CD4-positive, alpha-beta T cell (primary cell): ENCODE measurements around the gene ADGRA1. TPM values are rescaled to one million over a fixed set of nuclear protein-coding genes. Genes with fewer than 3 reads are reported as not detected.

Experiments
- ATAC-seq: fragments of 200-7000 bp; cut with Tn5 transposase; one replicate; pipeline ENCODE4 v1.10.0; 2022; ENCODE audit warnings: mild to moderate bottlenecking; ENCODE audit not compliant: poor library complexity
- CTCF ChIA-PET: fragments of 350-600 bp; sonication (Branson Sonifier 250); formaldehyde crosslinking; loops from one replicate; lab custom pipeline; 2021; ENCODE audit warnings: antibody characterized with exemption, inconsistent platforms; lab: Charles Lee
- POLR2A ChIA-PET: fragments of 350-600 bp; sonication (Branson Sonifier 250); formaldehyde crosslinking; loops from one replicate; lab custom pipeline; 2021; ENCODE audit warnings: antibody characterized with exemption, inconsistent platforms; lab: Charles Lee
- DNase-seq, 14 experiments: peaks; one replicate each; pipeline ENCODE4 v3.0.0-alpha.2; 2013 to 2020; ENCODE audit warnings: mixed read lengths in 2 of 14
- H3K27ac ChIP-seq, 2 donors: one replicate each; pipeline versions ENCODE4 v1.5.1 to v1.7.0; 2013; ENCODE audit warnings: low read length in 2 of 2, low read depth in 1 of 2, mild to moderate bottlenecking in 1 of 2
- H3K27me3 ChIP-seq, 2 experiments: 1 replicate in 1 of 2; 2 replicates in 1 of 2; pipeline versions ENCODE4 v1.6.1 to v1.7.0; 2013; ENCODE audit warnings: low read length in 2 of 2, control low read depth in 1 of 2, mild to moderate bottlenecking in 1 of 2, moderate library complexity in 1 of 2; ENCODE audit not compliant: insufficient read depth in 2 of 2, control insufficient read depth in 1 of 2
- H3K36me3 ChIP-seq: one replicate; pipeline ENCODE4 v1.6.1; 2013; ENCODE audit warnings: low read length, control low read depth; ENCODE audit not compliant: insufficient read depth
- H3K4me1 ChIP-seq: one replicate; pipeline ENCODE4 v1.6.1; 2013; ENCODE audit warnings: low read length, control low read depth; ENCODE audit not compliant: insufficient read depth
- H3K4me3 ChIP-seq: one replicate; pipeline ENCODE4 v1.5.1; 2013; ENCODE audit warnings: mild to moderate bottlenecking, low read length, moderate library complexity
- H3K9me3 ChIP-seq, 2 experiments: 1 replicate in 1 of 2; 2 replicates in 1 of 2; pipeline versions ENCODE4 v1.6.1 to v1.7.0; 2013; ENCODE audit warnings: low read length in 2 of 2, mild to moderate bottlenecking in 2 of 2, control low read depth in 1 of 2, moderate library complexity in 1 of 2; ENCODE audit not compliant: control insufficient read depth in 1 of 2, insufficient read depth in 1 of 2
- H3K27ac Mint-ChIP-seq: one replicate; pipeline ENCODE4 v1.8.0; 2020; ENCODE audit warnings: mixed read lengths
- H3K27me3 Mint-ChIP-seq: one replicate; pipeline ENCODE4 v1.8.0; 2021; ENCODE audit warnings: mixed read lengths
- H3K36me3 Mint-ChIP-seq: one replicate; pipeline ENCODE4 v1.8.0; 2021; ENCODE audit warnings: low read depth, mixed read lengths
- H3K4me1 Mint-ChIP-seq: one replicate; pipeline ENCODE4 v1.8.0; 2021; ENCODE audit warnings: low read depth, mixed read lengths
- H3K4me3 Mint-ChIP-seq: one replicate; pipeline ENCODE4 v1.8.0; 2020; ENCODE audit warnings: mild to moderate bottlenecking, mixed read lengths
- H3K9me3 Mint-ChIP-seq: one replicate; pipeline ENCODE4 v1.8.0; 2020; ENCODE audit warnings: mixed read lengths
- CTCF ChIP-seq: fragments of 200-600 bp; IDR thresholded peaks from one replicate; pipeline ENCODE4 v1.8.0; 2022; ENCODE audit warnings: antibody characterized with exemption, mild to moderate bottlenecking
- intact Hi-C, 2 experiments: fragments of 100-400 bp; cut with DNase I in 1 of 2; cut with micrococcal nuclease in 1 of 2; formaldehyde crosslinking; loops; one replicate each; pipeline versions ENCODE4 v1.15.1 to v1.9.0; 2023 to 2025; cut with DNase I, micrococcal nuclease
- total RNA-seq, 174 experiments: library from RNA in 2 of 174; stranded (reverse) in 2 of 174; gene quantifications; one replicate each; pipeline ENCODE4 v1.2.3 and lab custom pipeline; 2021 to 2026

Gene ADGRA1
- total RNA-seq, 2 experiments from 2014 or later = not detected

- Mint-ChIP-seq H3K4me1 (no peaks in the 10 kb centered on the region), H3K9me3 (no peaks in the 10 kb centered on the region), H3K27me3 (peaks cover 14% of the 10 kb centered on the region), H3K27ac (no peak overlapping the region), H3K36me3 (no peaks in the 10 kb centered on the region), H3K4me3 (no peak overlapping the region)
- H3K36me3 ChIP-seq = no peaks in the 10 kb centered on the region
- no peak for ATAC-seq
- H3K27me3 ChIP-seq = peaks cover 13 to 19% of the 10 kb centered on the region in 2 experiments
- no peak overlapping the region for H3K4me3 ChIP-seq
- DNase-seq = no peak
- ChIA-PET CTCF (no interaction called here), POLR2A (no interaction called here)
- peaks cover 0 to 38% of the 10 kb centered on the region in 2 experiments for H3K9me3 ChIP-seq
- H3K27ac ChIP-seq = no peak overlapping the region
- no peak for TF ChIP-seq CTCF
- intact Hi-C loops = no loop called here
- no peaks in the 10 kb centered on the region for H3K4me1 ChIP-seq
Observed at GRCh38 chr10:133084491-133084890, 3.2 kb upstream of the ADGRA1 start.

- no peaks in the 10 kb centered on the region for H3K36me3 Mint-ChIP-seq
- H3K36me3 ChIP-seq = no peaks in the 10 kb centered on the region
- ChIA-PET CTCF (no interaction called here), POLR2A (no interaction called here)
- no peaks in the 10 kb centered on the region for H3K4me1 ChIP-seq
- no peak for TF ChIP-seq CTCF
- no peak for ATAC-seq
- no peak overlapping the region for H3K27ac Mint-ChIP-seq
- H3K4me1 Mint-ChIP-seq = no peaks in the 10 kb centered on the region
- intact Hi-C loops = no loop called here
- no peak overlapping the region for H3K4me3 ChIP-seq
- peaks cover 19% of the 10 kb centered on the region for H3K27me3 Mint-ChIP-seq
- DNase-seq = no peak
- H3K9me3 ChIP-seq = peaks cover 0 to 29% of the 10 kb centered on the region in 2 experiments
- peaks cover 13 to 19% of the 10 kb centered on the region in 2 experiments for H3K27me3 ChIP-seq
- no peaks in the 10 kb centered on the region for H3K9me3 Mint-ChIP-seq
- no peak overlapping the region for H3K4me3 Mint-ChIP-seq
- no peak overlapping the region for H3K27ac ChIP-seq
Observed at GRCh38 chr10:133085251-133086125, 2.2 kb upstream of the ADGRA1 start.

- no peak overlapping the region for H3K4me3 Mint-ChIP-seq
- TF ChIP-seq CTCF = no peak
- H3K36me3 Mint-ChIP-seq = no peaks in the 10 kb centered on the region
Observed at GRCh38 chr10:133086247-133086646, 1.5 kb upstream of the ADGRA1 start.

More at GRCh38 chr10:133086247-133086646, 1.5 kb upstream of the ADGRA1 start:
- DNase-seq = no peak
- Histone ChIP-seq H3K4me3 (no peak overlapping the region), H3K4me1 (no peaks in the 10 kb centered on the region), H3K27me3 (peaks cover 13 to 19% of the 10 kb centered on the region in 2 experiments), H3K9me3 (peaks cover 0 to 27% of the 10 kb centered on the region in 2 experiments), H3K36me3 (no peaks in the 10 kb centered on the region), H3K27ac (no peak overlapping the region)
- H3K27ac Mint-ChIP-seq = no peak overlapping the region
- no peak for ATAC-seq
- no peaks in the 10 kb centered on the region for H3K4me1 Mint-ChIP-seq
- CTCF ChIA-PET = no interaction called here
- peaks cover 23% of the 10 kb centered on the region for H3K27me3 Mint-ChIP-seq
- intact Hi-C loops = no loop called here
- no peaks in the 10 kb centered on the region for H3K9me3 Mint-ChIP-seq
- POLR2A ChIA-PET = no interaction called here
